IPS-11a (cell line): ENCODE results near the gene TSPAN9.

Source experiments
- H3K4me3 ChIP-seq: one replicate; pipeline ENCODE4 v1.5.1; 2013; ENCODE audit warnings: low read depth, low read length, control low read depth

Gene TSPAN9

GRCh38 chr12:3202096-3202495 is 124.9 kb downstream of the TSPAN9 start:
- no peak overlapping the region for H3K4me3 ChIP-seq

- no peak overlapping the region for H3K4me3 ChIP-seq
These were observed 125.7 kb downstream of the TSPAN9 start for GRCh38 chr12:3202734-3203446.

GRCh38 chr12:3203713-3204112 is 126.5 kb downstream of the TSPAN9 start:
- H3K4me3 ChIP-seq: no peak overlapping the region

- H3K4me3 ChIP-seq: no peak overlapping the region
These were observed 127.0 kb downstream of the TSPAN9 start for GRCh38 chr12:3204143-3204542.

- no peak overlapping the region for H3K4me3 ChIP-seq
These were observed 127.8 kb downstream of the TSPAN9 start for GRCh38 chr12:3204730-3205531.

GRCh38 chr12:3205742-3206519 is 128.8 kb downstream of the TSPAN9 start:
- no peak overlapping the region for H3K4me3 ChIP-seq

GRCh38 chr12:3206536-3207072 is 129.4 kb downstream of the TSPAN9 start:
- H3K4me3 ChIP-seq: no peak overlapping the region

GRCh38 chr12:3207175-3207574 is 130.0 kb downstream of the TSPAN9 start:
- no peak overlapping the region for H3K4me3 ChIP-seq

GRCh38 chr12:3207858-3208257 is 130.7 kb downstream of the TSPAN9 start:
- no peak overlapping the region for H3K4me3 ChIP-seq

- no peak overlapping the region for H3K4me3 ChIP-seq
These were observed 136.0 kb downstream of the TSPAN9 start for GRCh38 chr12:3213188-3213587.

GRCh38 chr12:3213768-3214167 is 136.6 kb downstream of the TSPAN9 start:
- H3K4me3 ChIP-seq: no peak overlapping the region

GRCh38 chr12:3214526-3215365 is 137.6 kb downstream of the TSPAN9 start:
- H3K4me3 ChIP-seq: no peak overlapping the region

GRCh38 chr12:3215410-3215975 is 138.3 kb downstream of the TSPAN9 start:
- no peak overlapping the region for H3K4me3 ChIP-seq

GRCh38 chr12:3216097-3216496 is 138.9 kb downstream of the TSPAN9 start:
- H3K4me3 ChIP-seq: no peak overlapping the region

GRCh38 chr12:3216726-3217682 is 139.8 kb downstream of the TSPAN9 start:
- no peak overlapping the region for H3K4me3 ChIP-seq

GRCh38 chr12:3217683-3218079 is 140.5 kb downstream of the TSPAN9 start:
- H3K4me3 ChIP-seq: no peak overlapping the region

GRCh38 chr12:3218228-3219171 is 141.3 kb downstream of the TSPAN9 start:
- H3K4me3 ChIP-seq: no peak overlapping the region

- H3K4me3 ChIP-seq: no peak overlapping the region
These were observed 142.1 kb downstream of the TSPAN9 start for GRCh38 chr12:3219233-3219632.
